H1 (cell line): ENCODE measurements around the gene DEK. TPM values are rescaled to one million over a fixed set of nuclear protein-coding genes. Genes with fewer than 3 reads are reported as not detected.

Experiments
- CHD1 ChIP-seq: IDR thresholded peaks from 2 replicates; pipeline ENCODE4 v1.6.1; 2012; ENCODE audit warnings: low read depth, low read length, improper control_type of control experiment
- MAX ChIP-seq: IDR thresholded peaks from 2 replicates; pipeline ENCODE4 v1.6.1; 2012; ENCODE audit warnings: inconsistent platforms
- POLR2A ChIP-seq, 2 experiments: IDR thresholded peaks; 1 replicate in 1 of 2; 2 replicates in 1 of 2; pipeline ENCODE4 v1.6.1; 2011; ENCODE audit warnings: low read depth in 2 of 2, low read length in 2 of 2, mild to moderate bottlenecking in 2 of 2; ENCODE audit errors: control extremely low read depth in 1 of 2
- YY1 ChIP-seq: IDR thresholded peaks from 2 replicates; pipeline ENCODE4 v1.6.1; 2011; ENCODE audit warnings: low read depth, mild to moderate bottlenecking, low read length
- polyA plus RNA-seq, 7 experiments: library from polyadenylated mRNA; depleted of rRNA in 3 of 7; stranded (reverse) in 5 of 7; unstranded in 2 of 7; fragments of >200 nt in 5 of 7; fragments of 200-250 nt in 2 of 7; gene quantifications; 1 replicate in 5 of 7; 2 replicates in 1 of 7; 4 replicates in 1 of 7; pipeline versions ENCODE4 v1.2.1 to v1.2.3, GENCODE V29; 2011 to 2013; ENCODE audit warnings: missing spikeins in 2 of 7, mixed read lengths in 2 of 7
- total RNA-seq: library from RNA; stranded (reverse); fragmentation: NEBNext Ultra II Directional; extraction: Animal tissue kit (Norgen Biotek cat#: 25700); gene quantifications from 2 replicates; pipeline ENCODE4 v1.2.1, GENCODE V29; 2021

The DEK gene
- total and polyA plus RNA-seq, 2 of the 8 experiments (the other 6 are each of a cell fraction or from before 2014, with no cell fraction given): 40.0 to 228 TPM

- no peak for TF ChIP-seq CHD1
- no peak for TF ChIP-seq YY1
- no peak for TF ChIP-seq POLR2A (IDR thresholded peaks at IDR 0.05; ENCODE audit: control extremely low read depth in 1 of 2, low read depth in 2 of 2, low read length in 2 of 2)
- TF ChIP-seq MAX: no peak
Measured at GRCh38 chr6:18207949-18208348, 56.4 kb downstream of the DEK start (continued).
